ENCODE data around the gene HMGN2.

Gene HMGN2

DNA sequence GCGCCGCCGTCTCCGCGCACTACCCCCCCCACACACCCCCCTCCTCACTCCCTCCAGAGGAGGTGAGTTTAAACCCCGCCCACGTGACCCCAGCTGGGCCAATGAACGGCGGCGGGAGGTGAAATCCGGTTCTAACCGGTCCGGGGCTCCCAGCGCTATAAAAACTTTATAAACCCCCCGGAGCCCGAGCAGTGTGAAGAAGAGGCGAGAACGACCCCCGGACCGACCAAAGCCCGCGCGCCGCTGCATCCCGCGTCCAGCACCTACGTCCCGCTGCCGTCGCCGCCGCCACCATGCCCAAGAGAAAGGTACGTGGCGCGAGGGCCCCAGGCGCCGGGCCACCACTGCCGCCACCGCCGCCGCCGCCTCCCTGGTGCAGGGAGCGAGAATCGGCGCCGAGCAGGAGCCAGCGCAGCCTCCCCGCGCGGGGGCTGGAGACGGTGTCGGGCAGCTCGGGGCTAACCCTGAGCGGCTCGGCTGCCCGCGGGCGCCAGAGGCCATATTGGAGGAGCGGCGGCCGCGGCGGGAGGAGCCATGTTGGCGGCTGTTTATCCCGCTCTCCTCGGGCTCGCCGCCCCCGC lies at the start of gene HMGN2:
Gene HMGN2, plus strand, starts transcription at position 121 of the 581 bp plus-strand sequence. Its CDS starts 173 bp downstream, at position 294.
- peak; percentile 94 for DNase-seq

- DNase-seq = no peak
Observed at GRCh38 chr1:26429721-26430120, 42.5 kb upstream of the HMGN2 start.

DNA sequence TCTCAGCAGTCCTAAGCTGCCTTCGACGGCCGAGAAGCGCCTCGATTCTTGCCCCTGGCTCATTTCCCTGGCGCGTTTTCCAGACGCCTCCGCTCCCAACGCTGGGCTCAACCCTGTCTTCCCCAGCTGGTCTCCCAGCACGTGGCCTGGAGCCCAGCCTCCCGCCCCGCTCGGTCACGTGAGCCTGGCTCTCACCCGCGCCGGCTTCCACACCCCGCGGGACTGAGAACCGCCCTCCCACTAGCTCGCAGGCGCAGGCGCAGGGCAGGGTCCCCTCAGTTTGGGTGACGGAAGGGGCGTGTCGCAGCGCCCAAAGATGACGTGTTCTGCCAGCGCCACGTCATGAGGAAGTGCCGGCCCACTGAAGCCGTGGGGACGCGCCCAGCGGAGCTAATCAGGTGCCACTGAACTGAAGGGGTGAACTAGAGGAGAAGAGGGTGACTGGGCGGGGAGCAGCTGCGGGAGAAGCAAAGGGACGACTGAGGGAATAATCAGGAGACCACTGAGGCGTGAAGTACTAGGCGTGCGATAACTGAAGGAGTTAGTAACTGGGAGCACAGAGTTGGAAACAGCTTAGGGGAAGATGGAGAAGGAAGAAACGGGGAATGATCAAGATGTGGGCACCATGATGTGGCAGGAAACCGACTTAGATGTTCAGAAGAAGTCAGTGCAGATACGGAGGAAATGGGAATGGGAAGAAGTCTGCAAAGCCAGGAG lies 40.1 kb upstream of the HMGN2 start, which contains the start of gene DHDDS:
Gene DHDDS, plus strand, starts transcription at position 343 of the 717 bp plus-strand sequence. CDS start 625 bp downstream, outside the sequence.
- DNase-seq = peak; percentile 99

- DNase-seq = no peak
Observed at GRCh38 chr1:26432793-26433192, 39.4 kb upstream of the HMGN2 start.

DNA sequence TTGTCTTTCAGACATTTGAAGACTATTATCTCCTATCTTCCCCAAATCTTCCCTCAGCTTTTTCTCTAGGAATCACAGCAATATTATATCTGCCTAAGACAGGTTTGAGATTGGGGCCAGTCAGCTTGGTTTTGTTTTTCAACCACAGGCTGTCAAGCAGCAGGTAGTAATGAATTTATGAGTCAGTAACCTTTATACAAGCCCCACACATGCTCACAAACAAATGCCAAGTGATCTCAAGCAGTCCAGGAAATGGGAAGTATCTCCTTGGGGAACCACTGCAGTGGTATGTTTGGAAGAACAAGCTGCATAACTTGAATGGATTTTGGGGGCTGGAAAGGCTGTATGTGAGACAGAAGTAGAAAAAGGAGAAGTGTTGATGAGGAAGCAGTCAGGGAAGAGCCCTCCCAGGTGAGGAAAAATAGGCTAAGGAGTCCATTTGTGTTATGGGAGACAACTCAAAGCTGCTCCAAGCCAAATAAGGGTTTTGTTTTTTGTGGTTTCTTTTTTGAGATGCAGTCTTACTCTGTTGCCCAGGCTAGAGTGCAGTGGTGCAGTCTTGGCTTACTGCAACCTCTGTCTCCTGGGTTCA lies 38.0 kb upstream of the HMGN2 start:
- DNase-seq = no peak

DNA sequence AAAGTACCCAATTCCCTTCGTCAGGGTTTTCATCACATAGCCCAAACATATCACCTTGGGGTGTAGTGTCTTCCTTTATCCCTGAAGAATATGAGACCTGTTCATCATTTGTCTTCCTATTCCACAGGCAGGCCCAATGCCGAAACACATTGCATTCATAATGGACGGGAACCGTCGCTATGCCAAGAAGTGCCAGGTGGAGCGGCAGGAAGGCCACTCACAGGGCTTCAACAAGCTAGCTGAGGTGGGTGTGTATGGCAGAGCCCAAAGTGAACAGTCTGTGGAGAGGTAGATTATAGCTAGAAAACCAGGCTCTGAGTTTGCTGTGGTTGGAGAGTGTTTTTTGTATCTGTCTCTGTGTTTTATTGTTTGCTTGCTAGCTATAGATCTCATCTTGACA lies 34.2 kb upstream of the HMGN2 start:
- DNase-seq = no peak

- no peak for DNase-seq
Observed at GRCh38 chr1:26440259-26440658, 32.0 kb upstream of the HMGN2 start.

- no peak for DNase-seq
Observed at GRCh38 chr1:26449868-26450267, 22.4 kb upstream of the HMGN2 start.

DNA sequence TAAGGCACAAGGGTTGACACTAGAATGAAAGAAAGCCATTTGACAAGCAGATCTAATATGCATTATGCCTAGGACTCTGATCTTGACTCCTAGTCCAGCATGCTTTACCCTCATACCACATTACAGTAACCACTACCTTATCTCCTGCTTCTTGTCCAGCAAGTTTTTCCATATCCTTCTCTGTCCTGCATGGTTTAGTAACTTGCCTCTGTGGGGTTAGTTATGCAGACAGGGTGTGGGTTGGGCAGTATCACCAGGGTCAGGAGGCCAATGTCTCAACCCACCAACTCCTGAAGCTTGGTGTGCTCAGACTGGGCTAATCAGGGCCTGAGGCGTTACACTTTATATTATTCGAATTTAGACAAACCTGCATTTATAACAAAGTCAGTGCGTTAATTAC lies 21.3 kb upstream of the HMGN2 start:
- no peak for DNase-seq

DNA sequence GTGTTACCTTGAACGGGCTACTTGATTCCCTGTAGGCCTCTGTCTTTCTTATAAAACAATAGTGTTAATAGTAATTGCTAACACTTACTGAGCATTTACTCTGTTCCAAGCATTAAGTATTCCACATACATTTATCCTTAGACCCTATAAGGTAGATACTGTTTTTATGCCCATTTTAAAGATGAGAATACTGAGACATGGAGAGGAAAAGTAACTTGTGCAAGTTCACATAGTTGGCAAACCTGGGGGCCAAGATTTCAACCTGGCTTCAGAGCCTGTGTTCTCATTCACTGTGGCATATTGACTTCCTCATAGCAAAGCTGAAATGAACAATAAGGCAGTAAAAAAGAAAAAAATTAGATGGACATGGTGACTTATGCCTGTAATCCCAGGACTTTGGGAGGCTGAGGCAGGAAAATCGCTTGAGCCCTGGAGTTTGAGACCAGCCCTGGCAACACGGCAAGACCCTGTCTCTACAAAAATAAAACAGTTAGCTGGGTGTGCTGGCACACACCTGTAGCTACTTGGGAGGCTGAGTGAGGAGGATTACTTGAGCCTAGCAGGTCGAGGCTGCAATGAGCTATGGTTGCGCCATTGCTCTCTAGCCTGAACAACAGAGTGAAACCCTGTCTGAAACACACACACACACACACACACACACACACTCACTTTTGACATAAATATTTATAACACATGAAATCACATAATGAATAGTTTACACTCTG lies 19.6 kb upstream of the HMGN2 start:
- no peak for DNase-seq

GRCh38 chr1:26459148-26459547 lies 13.1 kb upstream of the HMGN2 start:
- DNase-seq = no peak

- DNase-seq = no peak
Observed at GRCh38 chr1:26459573-26460031, 12.6 kb upstream of the HMGN2 start.

- no peak for DNase-seq
Observed at GRCh38 chr1:26468911-26469310, 3.3 kb upstream of the HMGN2 start.

DNA sequence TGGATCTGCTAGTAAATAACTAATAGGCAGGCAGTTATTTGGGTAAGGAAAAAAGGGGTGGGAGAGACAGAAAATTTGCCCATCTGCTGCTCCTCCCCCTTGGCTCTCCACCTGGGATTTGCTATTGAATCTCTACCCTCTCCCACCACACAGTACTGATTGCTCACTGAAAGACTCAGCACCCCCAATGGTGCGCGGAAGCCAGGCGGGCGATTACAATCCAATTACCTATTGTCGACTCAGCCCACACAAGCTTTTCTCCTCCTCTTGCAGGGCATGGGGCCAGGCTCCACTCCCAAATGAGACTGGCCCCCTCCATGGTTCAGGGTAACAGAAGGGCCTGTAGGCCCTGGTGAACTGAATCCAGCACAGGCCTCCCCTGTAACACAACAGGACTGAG lies 2.7 kb upstream of the HMGN2 start:
- no peak for DNase-seq

DNA sequence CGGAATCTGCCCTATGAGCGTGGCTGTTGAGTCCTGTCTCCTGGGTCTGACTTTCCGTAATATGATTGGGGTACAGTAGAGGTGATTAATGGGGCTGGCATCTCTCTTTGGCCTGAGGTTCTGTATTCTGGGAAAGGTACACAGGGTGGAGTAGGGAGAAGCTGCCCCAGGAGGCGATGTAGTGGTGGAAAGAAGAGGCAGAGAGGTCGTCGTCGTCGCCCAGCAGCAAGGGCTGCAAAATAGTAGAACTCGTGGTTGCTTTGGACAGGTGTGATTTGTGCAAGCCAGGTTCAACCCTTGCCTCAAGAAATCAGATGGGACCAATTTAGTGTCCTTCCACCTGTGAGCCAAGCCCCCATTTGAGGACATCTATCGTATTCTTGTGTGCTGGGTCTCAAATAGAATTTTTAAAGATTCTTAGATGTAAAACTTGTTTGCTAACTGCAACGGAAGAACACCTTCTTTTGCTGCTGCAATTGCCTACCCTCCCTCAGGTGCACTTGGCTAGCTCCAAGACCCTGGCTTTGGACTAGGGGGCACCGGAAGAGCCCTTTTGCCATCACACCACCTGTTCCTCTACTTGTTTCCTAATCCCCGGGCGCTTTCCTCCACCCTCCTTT lies 1.3 kb upstream of the HMGN2 start:
- DNase-seq = no peak

GRCh38 chr1:26471498-26472319 lies 531 bp upstream of the HMGN2 start:
- DNase-seq = peak; percentile 49

DNA sequence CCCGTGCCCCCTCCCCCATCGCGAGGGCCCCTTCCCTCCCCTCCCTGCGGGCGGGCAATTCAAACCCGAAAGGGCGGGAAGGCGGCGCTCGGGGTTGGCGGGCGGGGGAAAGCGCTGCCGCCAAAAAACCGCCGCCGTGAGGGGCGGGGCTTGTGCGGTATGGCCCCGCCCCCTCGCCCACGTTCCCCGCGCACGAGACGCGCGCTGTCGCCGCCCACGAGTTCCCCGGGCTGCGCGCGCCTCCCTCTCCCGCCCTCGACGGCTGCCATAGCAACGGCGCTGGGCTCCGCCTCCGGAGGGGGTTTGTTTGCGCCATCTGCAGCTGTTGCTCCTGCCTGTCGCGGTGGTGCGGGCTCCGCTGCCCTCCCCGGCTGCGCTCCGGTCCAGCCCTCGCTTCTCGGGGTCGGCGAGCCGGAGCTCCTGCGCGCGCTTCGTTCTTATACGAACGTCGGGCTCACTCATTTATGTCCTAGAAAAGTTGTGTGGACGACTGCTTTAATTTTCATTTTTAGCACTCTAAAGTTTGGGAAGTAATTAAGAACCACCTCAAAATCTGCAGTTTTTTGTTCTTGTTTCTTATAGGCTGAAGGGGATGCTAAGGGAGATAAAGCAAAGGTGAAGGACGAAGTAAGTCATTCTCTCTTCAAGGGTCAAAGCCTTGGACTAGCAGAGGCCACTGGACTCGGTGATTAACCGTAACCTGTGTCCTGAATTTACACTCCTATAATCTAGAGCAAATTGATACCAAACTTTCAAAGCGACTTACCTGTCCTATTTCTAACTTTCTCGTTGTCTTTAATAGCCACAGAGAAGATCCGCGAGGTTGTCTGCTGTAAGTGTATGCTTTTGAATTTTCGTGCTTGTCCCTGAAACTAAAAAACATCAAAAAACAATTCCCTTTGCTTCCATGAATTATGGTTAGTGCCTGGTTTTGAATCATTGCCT lies 933 bp downstream of the HMGN2 start:
- DNase-seq = peak; percentile 97

- DNase-seq = no peak
Observed at GRCh38 chr1:26474818-26475217, 2.6 kb downstream of the HMGN2 start.

DNA sequence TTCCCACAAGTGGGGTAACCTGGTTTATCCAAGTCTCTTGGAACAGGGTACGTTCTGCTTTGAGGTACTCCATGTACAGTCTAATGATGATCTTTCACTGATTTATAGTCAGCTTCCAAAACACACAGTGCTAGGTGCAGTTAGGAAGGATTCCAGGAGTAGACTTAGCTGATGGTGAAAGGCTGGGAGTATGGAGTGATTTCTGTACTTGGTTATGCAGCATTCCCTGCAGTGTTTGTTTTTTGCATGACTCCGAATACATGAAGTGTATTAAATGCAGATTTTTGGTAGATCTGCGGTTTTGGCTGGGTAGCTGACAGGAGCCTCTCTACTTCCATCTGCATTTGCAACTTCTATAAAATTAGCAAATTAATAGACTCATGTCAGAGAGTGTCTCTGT lies 3.7 kb downstream of the HMGN2 start:
- DNase-seq = no peak

DNA sequence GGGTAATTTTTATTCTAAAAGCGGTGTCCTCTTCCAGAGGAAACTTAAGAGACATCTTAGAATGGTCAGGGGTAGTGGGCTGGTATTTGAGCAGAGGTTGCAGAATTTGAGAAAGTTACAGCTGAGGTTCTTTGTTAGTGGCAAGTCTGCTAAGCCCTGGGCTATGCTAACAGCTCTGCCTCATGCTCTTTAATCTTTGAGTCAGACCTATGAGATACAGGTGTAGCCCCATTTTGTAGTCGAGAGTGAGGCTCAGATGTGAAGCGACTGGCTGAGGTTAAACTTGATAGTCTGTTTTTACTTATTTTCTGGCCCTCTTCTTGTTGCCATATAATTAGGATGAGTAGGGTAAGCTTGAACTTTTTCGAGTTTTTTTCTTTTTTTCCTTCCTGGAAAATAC lies 4.7 kb downstream of the HMGN2 start:
- DNase-seq = no peak

Measured in CD4-positive, alpha-beta T cell treated with Interleukin-6 for 4 hours (primary cell).